GM18951 (cell line): ENCODE measurements around the gene SNORC.

Source experiments
- POLR2A ChIP-seq: IDR thresholded peaks from 4 replicates; pipeline ENCODE4 v1.6.1; 2011; ENCODE audit warnings: mild to moderate bottlenecking; ENCODE audit not compliant: insufficient read length, insufficient read depth; ENCODE audit errors: extremely low read depth
- in situ Hi-C: fragments of 300-500 bp; cut with MboI; formaldehyde crosslinking; loops from one replicate; pipeline ENCODE4 v1.12.0; 2022; ENCODE audit warnings: low sequenced_read_pairs, mixed read lengths, inconsistent platforms; ENCODE audit not compliant: unreplicated experiment

The SNORC gene

DNA sequence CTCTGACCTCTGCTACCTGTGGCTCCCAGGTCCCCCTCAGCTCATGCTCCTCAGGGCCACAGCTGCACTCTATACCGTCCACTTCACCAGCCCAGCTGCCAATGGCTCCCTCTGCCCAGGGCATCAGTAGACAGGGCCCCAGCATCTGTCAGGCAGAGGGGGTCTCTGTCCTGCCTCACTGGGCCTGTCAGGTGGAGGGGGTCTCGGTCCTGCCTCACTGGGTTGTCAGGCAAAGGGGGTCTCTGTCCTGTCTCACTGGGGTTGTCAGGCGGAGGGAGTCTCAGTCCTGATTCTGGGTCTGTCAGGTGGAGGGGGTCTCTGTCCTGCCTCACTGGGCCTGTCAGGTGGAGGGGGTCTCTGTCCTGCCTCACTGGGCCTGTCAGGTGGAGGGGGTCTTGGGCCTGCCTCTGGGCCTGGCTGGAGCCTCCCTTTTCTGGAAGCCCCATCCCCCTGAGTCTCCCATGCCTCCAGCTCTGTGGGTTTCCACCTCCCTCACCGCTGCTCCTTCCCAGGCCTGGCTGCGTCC is 19.9 kb downstream of the SNORC start:
- in situ Hi-C loops: no loop called here
- no peak for TF ChIP-seq POLR2A

DNA sequence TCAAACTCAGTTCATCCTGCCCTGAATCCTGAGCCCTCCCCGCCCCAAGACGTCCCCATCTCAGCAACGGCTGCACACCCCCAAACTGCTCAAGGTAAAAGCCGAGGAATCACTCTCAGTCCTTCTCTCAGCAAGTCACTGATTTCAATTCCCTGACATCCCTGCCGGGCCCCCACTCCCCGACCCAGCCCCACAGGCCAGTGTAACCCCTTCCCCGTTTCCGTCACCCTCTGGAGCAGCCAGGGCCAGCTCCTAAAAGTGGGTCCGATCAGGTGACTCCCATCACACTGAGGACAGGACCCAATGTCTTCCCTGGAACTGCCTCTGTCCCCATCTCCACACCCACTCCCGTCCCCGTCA is 20.5 kb downstream of the SNORC start:
- in situ Hi-C loops: no loop called here
- TF ChIP-seq POLR2A: no peak

DNA sequence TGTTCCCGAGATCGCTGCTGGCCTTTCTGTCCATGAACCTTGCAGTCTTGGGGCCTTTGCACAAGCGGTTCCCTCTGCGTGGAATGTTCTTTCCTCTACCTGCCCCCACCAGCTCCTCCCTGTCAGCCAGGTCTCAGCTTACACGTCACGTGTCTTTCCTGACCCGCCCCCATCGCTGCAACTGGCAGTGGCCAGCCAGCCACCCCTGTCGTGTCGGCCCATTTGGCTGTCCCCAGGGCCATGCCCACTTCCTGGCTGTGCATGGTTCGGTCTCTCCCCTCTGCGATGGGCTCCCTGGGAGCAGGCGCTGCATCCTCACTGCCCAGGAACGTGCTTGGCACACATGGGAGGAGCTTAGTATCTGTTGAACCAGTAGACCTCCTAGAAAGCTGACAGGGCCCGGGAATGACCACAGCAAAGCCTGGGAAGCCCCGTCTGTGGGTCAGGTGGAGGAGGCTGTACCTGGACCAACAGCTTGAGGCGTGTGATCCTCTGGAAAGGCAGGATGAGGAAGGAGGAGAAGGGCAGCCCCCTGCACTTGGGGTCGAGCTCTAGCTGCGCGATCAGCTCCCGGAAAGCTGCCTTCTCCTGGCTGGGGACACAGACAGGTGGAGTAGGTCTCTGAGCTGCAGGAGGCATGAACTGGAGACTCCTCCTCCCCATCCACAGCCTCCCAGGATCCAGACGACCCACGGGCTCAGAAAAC is 21.0 kb downstream of the SNORC start:
- in situ Hi-C loops: no loop called here
- no peak for TF ChIP-seq POLR2A

DNA sequence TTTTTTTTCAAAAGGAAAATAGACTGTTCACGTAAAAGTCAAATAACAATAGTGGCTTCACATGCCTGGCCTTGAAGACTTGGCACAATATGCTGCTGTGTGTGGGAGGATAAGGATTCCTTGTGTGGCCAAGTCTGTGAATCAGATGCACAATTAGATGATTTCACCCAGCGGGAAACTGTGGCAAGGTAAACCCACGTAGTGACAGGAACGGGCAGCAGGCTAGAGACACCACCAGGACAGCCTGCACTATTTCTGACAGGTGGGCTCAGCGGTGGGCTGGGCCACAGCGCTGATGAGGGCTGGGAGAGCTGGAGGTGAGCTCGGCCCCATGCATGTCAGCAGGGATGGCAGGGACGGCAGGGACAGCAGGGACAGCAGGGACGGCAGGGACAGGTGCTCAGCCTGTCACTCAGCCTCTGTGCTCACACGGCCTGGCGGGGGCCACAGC is 21.6 kb downstream of the SNORC start:
- no peak for TF ChIP-seq POLR2A
- in situ Hi-C loops: no loop called here

DNA sequence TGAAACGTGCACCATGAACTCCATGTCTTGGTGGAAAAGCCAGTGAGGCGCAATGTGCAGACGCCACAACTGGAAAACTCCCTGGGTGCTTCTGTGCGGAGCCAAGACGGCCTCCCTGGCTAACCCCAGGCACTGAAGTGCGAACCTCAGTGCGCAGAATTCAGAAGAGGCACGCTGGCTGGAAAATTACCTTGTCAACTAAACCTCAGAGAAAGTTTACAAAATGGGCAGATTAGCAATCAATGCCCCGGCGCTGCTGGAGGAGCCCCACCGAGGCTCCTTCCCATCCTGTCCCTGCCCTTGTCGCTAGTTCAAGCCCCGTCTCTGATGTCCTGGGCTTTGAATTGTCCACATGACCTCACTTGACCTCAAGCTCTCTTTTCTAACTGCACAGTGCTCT is 22.2 kb downstream of the SNORC start:
- in situ Hi-C loops: no loop called here
- no peak for TF ChIP-seq POLR2A

DNA sequence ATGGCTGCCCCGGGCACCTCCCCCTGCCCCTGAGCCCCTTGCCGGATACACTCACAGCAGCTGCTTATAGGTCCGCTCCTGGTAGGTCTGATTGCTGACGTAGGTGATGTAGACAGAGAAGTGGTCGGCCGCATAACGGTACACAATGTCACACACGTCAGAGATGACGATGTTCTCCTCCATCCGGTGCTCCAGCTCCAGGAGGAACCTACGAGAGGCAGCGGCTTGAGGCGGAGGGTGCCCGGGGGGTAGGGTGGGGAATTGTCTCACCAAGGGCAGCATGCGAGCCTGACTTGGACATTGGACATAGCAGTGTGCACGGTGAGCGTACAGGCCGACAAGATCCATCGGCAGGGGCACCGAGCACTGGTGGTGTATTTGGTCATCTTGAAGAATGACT is 22.8 kb downstream of the SNORC start:
- TF ChIP-seq POLR2A: no peak
- in situ Hi-C loops: no loop called here

DNA sequence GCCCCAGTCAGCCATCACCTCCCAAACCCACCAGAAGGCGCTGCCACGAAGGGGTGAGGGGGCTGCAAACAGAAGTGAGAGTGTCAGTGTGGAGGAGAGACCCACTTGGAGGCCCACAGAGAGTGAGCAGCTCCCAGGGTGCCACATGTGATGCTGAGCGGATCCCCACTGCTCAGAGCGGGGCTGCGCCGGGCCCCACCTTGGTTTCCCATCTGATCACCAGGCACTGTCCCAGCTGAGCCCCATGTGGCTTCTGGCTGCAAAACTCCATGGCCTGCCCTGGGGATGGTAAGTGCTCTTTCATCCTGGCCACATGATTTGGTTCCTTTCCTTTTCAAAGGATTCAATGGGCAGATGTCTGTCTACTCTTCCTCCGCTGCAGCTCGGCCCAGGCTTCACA is 23.8 kb downstream of the SNORC start:
- in situ Hi-C loops: no loop called here
- no peak for TF ChIP-seq POLR2A

DNA sequence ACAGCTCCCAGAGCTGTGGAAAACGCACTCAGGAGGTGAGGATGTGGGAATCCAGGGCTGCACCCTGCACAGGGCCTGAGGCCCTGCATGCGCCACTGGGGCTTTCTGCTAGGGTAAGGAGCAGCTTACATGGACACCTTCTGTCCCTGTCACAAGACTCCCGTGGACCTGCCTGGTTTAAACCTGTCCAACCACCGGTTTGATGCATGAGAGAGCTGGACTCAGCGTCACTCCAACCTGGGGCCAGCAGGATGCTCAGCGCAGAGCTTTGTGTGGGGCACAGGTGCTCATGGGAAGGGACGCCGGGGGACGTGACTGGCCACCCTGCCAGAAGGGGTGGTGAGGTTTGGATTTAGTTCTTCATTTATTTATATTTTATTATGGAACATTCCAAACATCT is 24.2 kb downstream of the SNORC start:
- in situ Hi-C loops: no loop called here
- no peak for TF ChIP-seq POLR2A

DNA sequence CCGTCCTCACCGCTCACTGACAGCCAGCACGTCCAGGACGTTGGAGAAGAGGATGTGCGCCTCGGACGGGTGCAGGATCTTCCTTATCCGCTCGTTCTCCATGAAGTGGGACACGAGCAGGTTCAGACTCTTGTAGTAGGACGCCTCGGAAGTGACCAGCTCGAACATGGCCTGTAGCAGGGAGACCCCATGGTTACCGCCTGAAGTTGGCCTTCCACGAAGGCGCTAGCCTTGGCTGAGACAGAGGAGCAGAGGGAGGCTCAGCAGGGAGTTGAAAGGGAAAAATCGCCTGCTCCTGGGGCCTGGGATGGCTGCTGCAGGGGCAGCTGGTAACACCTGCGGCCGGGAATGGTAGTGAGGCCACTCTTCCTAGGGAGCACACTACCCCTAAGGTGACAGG is 24.7 kb downstream of the SNORC start:
- in situ Hi-C loops: no loop called here
- TF ChIP-seq POLR2A: no peak

DNA sequence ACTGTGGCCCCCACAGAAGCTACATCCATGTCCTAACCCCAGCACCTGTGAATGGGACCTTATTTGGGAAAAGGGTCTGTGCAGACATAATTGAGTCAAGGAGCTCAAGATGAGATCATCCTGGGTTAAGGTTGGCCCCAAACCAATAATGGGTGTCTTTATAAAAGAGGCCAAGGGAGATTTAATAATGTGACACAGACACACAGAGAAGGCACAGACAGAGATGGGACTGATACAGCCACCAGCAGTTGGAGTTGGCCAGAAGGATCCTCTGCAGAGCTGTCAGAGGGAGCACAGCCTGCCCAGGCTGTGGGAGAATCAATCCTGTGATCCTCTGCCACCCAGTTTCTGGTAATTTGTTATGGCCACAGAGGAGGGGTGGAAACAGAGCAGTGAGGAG is 26.0 kb downstream of the SNORC start:
- no peak for TF ChIP-seq POLR2A
- in situ Hi-C loops: no loop called here

DNA sequence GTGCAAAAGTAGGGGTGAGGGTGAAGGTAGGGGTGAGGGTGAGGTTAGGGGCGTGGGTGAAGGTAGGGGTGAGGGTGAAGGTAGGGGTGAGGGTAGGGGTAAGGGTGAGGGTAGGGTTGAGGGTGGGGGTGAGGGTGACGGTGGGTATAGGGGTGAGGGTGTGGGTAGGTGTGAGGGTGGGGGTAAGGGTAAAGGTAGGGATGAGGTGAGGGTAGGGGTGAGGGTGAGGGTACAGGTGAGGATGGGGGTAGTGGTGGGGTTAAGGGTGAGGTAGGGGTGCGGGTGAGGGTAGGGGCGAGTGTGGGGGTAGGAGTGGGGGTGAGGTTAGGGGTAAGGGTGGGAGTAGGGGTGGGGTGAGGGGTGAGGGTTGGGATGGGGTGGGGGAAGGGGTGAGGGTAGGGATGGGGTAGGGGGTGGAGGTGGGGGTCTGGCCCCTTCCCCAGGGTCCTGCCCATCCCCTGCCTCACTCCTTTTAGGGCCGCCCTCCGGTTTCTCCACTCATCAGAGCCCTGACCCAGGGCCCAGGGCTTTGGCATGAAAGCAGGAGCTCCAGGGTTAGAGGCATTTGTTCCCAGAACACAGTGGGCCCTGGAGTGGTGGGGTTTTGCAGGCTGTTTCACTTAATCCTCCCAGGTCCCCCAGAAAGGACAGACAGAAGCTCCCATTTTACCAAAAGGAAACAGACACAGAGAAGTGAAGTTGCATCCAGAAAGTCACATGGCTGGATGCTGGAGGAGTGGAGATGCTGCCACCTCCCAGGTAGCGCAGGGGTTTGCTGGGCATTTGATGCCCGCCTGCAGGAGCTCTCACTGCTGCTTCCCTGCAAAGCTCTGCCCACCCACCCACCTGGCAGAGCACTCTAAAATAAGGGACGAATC is 26.9 kb downstream of the SNORC start:
- in situ Hi-C loops: no loop called here

DNA sequence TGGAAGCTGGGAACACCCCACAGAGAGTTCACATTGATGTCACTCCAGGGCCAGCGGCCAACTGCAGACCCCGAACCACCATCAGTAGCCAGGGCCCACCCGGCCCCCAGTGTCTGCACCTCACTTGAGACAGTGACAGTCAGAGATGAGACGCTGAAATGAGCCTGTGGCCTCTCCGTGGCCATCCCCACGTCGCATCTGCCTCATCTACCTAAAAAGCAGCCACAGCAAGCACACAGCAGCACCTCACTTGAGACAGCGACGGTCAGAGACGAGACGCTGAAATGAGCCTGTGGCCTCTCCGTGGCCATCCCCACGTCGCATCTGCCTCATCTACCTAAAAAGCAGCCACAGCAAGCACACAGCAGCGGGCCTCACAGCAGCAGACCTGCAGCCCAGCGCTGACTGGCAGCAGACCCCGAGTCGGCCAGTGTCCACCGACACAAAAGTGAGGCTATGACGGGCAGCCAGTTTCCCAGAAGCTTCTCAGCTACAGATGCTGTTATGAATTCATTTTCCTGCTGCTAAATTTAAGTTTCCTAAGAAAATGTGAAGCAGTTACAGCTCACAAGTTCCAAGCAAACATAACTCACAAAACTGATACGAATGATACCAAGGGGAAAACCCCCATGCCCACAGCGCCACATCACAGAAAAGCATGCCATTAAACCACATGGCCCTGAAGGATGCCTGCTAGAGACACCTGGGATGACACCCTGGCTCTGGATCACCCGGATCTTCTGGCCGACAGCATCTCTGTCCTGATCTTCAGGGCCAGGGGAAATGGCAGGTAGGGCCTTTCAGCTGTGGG is 27.7 kb downstream of the SNORC start:
- in situ Hi-C loops: no loop called here
- TF ChIP-seq POLR2A: no peak

More for the DNA sequence above, 26.9 kb downstream of the SNORC start:
- TF ChIP-seq POLR2A: no peak
